WI38 (cell line): Measurements from ENCODE around the gene B4GALT6.

Source experiments
- H3K4me3 ChIP-seq: 2 replicates; pipeline ENCODE4 v1.5.1; 2011; ENCODE audit warnings: low read depth, mild to moderate bottlenecking, control low read depth, low read length
- CTCF ChIP-seq: IDR thresholded peaks from 2 replicates; pipeline ENCODE4 v1.5.1; 2012; ENCODE audit warnings: low read depth, mild to moderate bottlenecking, control low read depth, low read length

The B4GALT6 gene

GRCh38 chr18:31585991-31586390, 98.4 kb downstream of the B4GALT6 start:
- H3K4me3 ChIP-seq, result no peak overlapping the region
- TF ChIP-seq CTCF, result no peak

GRCh38 chr18:31583185-31583854, 101.1 kb downstream of the B4GALT6 start:
- H3K4me3 ChIP-seq, result no peak overlapping the region
- TF ChIP-seq CTCF, result no peak

GRCh38 chr18:31581498-31582197, 102.7 kb downstream of the B4GALT6 start:
- no peak for TF ChIP-seq CTCF
- H3K4me3 ChIP-seq, result no peak overlapping the region

- H3K4me3 ChIP-seq, result no peak overlapping the region
- no peak for TF ChIP-seq CTCF
These were observed 105.0 kb downstream of the B4GALT6 start for GRCh38 chr18:31579375-31579774.

- no peak overlapping the region for H3K4me3 ChIP-seq
These were observed 106.3 kb downstream of the B4GALT6 start for GRCh38 chr18:31578126-31578525.

GRCh38 chr18:31577195-31577594, 107.2 kb downstream of the B4GALT6 start:
- H3K4me3 ChIP-seq, result no peak overlapping the region
- no peak for TF ChIP-seq CTCF

More at GRCh38 chr18:31578126-31578525, 106.3 kb downstream of the B4GALT6 start:
- TF ChIP-seq CTCF, result no peak

- TF ChIP-seq CTCF, result no peak
- no peak overlapping the region for H3K4me3 ChIP-seq
These were observed 107.7 kb downstream of the B4GALT6 start for GRCh38 chr18:31576670-31577069.
